ENCODE measurements around the gene FAM216B. TPM values are rescaled to one million over a fixed set of nuclear protein-coding genes. Genes with fewer than 3 reads are reported as not detected.

The FAM216B gene
- total RNA-seq, 2 experiments from 2014 or later, result not detected

DNA sequence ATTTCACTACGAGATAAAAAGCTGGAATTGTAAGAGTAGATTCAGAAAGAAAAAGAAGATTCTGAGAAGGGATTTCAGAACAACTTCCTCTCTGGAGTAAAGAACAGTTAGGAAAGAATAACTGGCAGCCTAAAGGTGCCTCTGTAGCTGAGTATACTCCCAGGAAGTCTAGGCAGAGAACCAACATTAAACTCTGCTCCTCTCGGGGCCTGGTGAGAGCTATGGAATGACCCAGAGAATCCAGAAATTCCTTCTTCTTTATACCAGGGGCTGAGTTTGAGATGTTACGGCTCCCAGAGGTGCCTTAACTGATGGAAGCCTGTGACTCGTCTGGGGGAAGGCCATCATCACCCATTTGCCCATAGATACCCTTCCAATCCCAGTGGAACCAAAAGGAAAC lies 39.1 kb downstream of the FAM216B start:
- H2AFZ ChIP-seq (ENCODE audit: low read length), result no peak overlapping the region
- no peaks in the 10 kb centered on the region for H3K36me3 ChIP-seq (ENCODE audit: insufficient read depth, low read length)
- no peaks in the 10 kb centered on the region for H3K79me2 ChIP-seq (ENCODE audit: insufficient read depth, low read depth, low read length)
- no peak overlapping the region for H3K27ac ChIP-seq (ENCODE audit: low read depth, low read length, poor library complexity, severe bottlenecking)
- ChIA-PET CTCF (ENCODE audit: unreplicated experiment) (no interaction called here), POLR2A (no interaction called here)
- no TSS peak for BruUV-seq (replicated peaks)
- intact Hi-C loops (cut with micrococcal nuclease; ENCODE audit: unreplicated experiment), result no loop called here
- no peak overlapping the region for H3K4me2 ChIP-seq (ENCODE audit: low read length)
- H3K4me1 ChIP-seq (ENCODE audit: insufficient read depth, low read length, poor library complexity, severe bottlenecking), result no peaks in the 10 kb centered on the region
- TF ChIP-seq EZH2phosphoT487 (IDR thresholded peaks at IDR 0.05; ENCODE audit: borderline replicate concordance, low read depth, low read length), result no peak
- TF ChIP-seq, protein P1, sequence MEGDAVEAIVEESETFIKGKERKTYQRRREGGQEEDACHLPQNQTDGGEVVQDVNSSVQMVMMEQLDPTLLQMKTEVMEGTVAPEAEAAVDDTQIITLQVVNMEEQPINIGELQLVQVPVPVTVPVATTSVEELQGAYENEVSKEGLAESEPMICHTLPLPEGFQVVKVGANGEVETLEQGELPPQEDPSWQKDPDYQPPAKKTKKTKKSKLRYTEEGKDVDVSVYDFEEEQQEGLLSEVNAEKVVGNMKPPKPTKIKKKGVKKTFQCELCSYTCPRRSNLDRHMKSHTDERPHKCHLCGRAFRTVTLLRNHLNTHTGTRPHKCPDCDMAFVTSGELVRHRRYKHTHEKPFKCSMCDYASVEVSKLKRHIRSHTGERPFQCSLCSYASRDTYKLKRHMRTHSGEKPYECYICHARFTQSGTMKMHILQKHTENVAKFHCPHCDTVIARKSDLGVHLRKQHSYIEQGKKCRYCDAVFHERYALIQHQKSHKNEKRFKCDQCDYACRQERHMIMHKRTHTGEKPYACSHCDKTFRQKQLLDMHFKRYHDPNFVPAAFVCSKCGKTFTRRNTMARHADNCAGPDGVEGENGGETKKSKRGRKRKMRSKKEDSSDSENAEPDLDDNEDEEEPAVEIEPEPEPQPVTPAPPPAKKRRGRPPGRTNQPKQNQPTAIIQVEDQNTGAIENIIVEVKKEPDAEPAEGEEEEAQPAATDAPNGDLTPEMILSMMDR (conservative IDR thresholded peaks at IDR 0.05; ENCODE audit: low read length), result no peak
- no peaks in the 10 kb centered on the region for H4K20me1 ChIP-seq (ENCODE audit: insufficient read depth, low read length)
- no peaks in the 10 kb centered on the region for H3K9me2 ChIP-seq (ENCODE audit: insufficient read depth, low read length)
- no peak for DNase-seq (ENCODE audit: low spot score)
- H3K9me3 ChIP-seq (ENCODE audit: low read length), result no peaks in the 10 kb centered on the region
- H3K4me3 ChIP-seq (ENCODE audit: low read depth, low read length, poor library complexity, severe bottlenecking), result no peak overlapping the region

DNA sequence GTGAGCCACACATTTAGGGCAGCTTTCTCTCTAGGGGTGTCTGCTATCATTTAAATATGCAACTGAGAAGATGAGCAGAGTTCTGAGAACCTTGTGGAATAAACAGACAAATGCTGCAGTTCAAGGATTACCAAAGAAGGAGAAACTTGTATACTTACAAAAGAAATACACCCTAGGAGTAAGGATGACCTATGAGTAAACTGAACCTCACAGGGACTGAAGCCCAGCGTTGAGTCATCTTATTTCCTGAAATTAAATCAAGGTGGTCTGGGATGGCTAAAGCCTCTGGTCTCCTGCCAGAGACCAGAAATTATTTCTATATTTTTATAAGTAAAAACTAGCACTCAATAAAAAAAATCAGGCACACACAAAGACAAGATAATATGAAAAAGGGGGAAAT lies 40.1 kb downstream of the FAM216B start:
- POLR2A ChIA-PET, result no interaction called here
- no peaks in the 10 kb centered on the region for H3K9me2 ChIP-seq (ENCODE audit: insufficient read depth, low read length)
- no peak for TF ChIP-seq EZH2phosphoT487 (IDR thresholded peaks at IDR 0.05; ENCODE audit: borderline replicate concordance, low read depth, low read length)
- TF ChIP-seq, protein P1 (conservative IDR thresholded peaks at IDR 0.05; ENCODE audit: low read length), result no peak
- intact Hi-C loops (cut with micrococcal nuclease; ENCODE audit: unreplicated experiment), result no loop called here
- no peaks in the 10 kb centered on the region for H4K20me1 ChIP-seq (ENCODE audit: insufficient read depth, low read length)
- no peak overlapping the region for H3K4me3 ChIP-seq (ENCODE audit: low read depth, low read length, poor library complexity, severe bottlenecking)
- DNase-seq (ENCODE audit: low spot score), result no peak
- H3K79me2 ChIP-seq (ENCODE audit: insufficient read depth, low read depth, low read length), result no peaks in the 10 kb centered on the region
- CTCF ChIA-PET (ENCODE audit: unreplicated experiment), result no interaction called here
- H3K27ac ChIP-seq (ENCODE audit: low read depth, low read length, poor library complexity, severe bottlenecking), result no peak overlapping the region
- H2AFZ ChIP-seq (ENCODE audit: low read length), result no peak overlapping the region
- H3K4me1 ChIP-seq (ENCODE audit: insufficient read depth, low read length, poor library complexity, severe bottlenecking), result no peaks in the 10 kb centered on the region
- H3K36me3 ChIP-seq (ENCODE audit: insufficient read depth, low read length), result no peaks in the 10 kb centered on the region
- no TSS peak for BruUV-seq (replicated peaks)
- no peaks in the 10 kb centered on the region for H3K9me3 ChIP-seq (ENCODE audit: low read length)
- H3K4me2 ChIP-seq (ENCODE audit: low read length), result no peak overlapping the region

DNA sequence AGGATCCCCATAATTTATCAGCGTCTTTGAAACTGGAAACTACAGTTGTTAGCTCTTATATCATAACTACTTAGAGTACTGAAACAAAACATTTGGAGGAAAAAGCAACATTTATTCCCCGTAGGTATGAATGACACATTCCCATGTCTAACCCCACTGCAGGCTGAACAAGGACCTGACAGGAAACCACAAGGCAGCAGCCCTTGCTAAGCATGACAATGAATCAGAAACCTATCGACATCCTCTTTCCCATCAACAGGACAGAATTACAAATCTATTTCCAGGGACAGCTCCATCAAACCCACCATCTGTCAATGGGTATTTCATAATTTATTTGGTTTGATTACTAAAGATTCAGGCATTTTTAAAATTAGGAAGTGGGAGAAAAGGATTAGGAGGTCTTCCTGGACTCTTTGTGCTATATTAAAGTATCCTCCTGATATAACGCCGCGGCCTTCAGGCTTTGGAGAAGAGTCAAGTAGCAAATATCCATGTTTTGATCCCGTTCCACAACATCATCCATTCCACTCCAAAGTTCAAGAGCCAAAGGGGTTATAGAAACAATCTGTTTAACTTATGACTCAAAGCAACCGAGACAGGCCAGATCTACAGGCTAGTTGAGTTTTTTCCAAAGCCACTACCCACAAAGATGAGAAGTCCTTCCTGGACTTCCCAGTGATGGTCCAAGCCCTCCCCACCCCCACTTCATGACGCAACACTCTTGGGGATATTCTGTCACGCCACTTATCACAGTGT lies 51.1 kb downstream of the FAM216B start:
- Histone ChIP-seq H3K4me1 (ENCODE audit: insufficient read depth, low read length, poor library complexity, severe bottlenecking) (no peaks in the 10 kb centered on the region), H3K9me3 (ENCODE audit: low read length) (no peaks in the 10 kb centered on the region), H4K20me1 (ENCODE audit: insufficient read depth, low read length) (no peaks in the 10 kb centered on the region), H3K79me2 (ENCODE audit: insufficient read depth, low read depth, low read length) (no peaks in the 10 kb centered on the region), H3K4me2 (ENCODE audit: low read length) (no peak overlapping the region), H3K4me3 (ENCODE audit: low read depth, low read length, poor library complexity, severe bottlenecking) (no peak overlapping the region), H3K9me2 (ENCODE audit: insufficient read depth, low read length) (no peaks in the 10 kb centered on the region), H2AFZ (ENCODE audit: low read length) (no peak overlapping the region), H3K27ac (ENCODE audit: low read depth, low read length, poor library complexity, severe bottlenecking) (no peak overlapping the region), H3K36me3 (ENCODE audit: insufficient read depth, low read length) (no peaks in the 10 kb centered on the region)
- CTCF ChIA-PET (ENCODE audit: unreplicated experiment), result no interaction called here
- POLR2A ChIA-PET, result no interaction called here
- intact Hi-C loops (cut with micrococcal nuclease; ENCODE audit: unreplicated experiment), result no loop called here
- BruUV-seq (replicated peaks), result no TSS peak
- no peak for DNase-seq (ENCODE audit: low spot score)
- TF ChIP-seq, protein P1 (conservative IDR thresholded peaks at IDR 0.05; ENCODE audit: low read length), result no peak
